GM21737 (cell line): ENCODE data around the gene TBC1D20.

ENCODE experiments used
- ATAC-seq: cut with Tn5 transposase; IDR thresholded peaks from one replicate; pipeline ENCODE4 v1.9.1; 2021; ENCODE audit warnings: mild to moderate bottlenecking, moderate library complexity; ENCODE audit not compliant: unreplicated experiment

Gene TBC1D20

DNA sequence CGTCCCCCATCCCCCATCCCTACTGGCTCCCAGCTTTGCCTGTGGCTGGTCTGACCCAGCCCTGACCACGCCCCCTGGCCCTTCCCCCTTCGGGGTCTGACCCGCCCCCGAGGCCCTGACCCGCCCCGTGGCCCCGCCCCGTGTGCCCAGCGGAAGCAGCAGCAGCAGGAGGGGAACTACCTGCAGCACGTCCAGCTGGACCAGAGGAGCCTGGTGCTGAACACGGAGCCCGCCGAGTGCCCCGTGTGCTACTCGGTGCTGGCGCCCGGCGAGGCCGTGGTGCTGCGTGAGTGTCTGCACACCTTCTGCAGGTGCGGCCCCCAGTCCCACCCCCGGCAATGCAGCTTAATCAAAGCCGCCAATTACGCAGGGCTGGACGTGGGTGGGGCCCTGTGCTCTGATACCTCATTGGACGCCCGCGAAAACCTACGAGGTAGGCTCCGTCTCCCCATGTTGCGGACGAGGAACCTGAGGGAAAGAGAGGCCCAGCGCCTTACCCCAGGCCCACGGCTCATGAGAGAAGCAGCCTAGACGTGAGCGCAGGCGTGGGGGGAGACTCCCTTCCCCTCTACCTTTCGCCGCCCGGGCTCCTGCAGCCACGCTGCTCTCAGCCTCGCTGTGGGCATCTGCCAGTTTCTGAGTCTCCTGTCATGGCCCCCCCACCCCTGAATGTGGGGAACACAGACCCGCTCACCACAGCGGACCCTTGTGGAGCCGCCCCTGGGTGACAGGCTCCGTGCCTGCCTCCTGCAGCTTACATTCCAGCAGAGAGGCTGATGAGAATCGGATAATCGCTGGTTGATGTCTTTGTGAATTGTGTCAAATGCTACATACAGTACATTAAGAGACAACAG lies 41.4 kb downstream of the TBC1D20 start:
- ATAC-seq, result no peak

GRCh38 chr20:420166-420620 lies 42.1 kb downstream of the TBC1D20 start:
- no peak for ATAC-seq

DNA sequence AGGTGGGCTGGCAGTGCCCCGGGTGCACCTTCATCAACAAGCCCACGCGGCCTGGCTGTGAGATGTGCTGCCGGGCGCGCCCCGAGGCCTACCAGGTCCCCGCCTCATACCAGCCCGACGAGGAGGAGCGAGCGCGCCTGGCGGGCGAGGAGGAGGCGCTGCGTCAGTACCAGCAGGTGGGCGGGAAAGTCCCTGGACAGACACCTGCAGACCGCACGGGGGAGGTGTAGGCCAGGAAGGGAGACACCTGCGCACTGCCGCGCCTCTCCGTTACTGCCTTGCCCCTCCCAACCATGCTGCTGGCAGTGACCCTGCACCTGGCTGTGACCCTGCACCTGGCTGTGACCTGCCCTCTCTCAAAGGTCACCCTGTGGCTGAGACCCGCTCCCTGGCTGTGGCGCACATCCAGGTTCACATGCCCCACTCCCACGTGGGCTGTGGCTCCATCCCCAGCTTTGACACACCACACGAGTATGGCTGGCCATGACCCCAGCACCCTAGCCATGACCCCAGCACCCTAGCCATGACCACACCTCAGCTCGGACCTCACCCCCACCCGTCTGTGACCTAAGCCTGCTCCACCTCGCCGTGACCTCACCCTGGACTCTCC lies 42.7 kb downstream of the TBC1D20 start:
- ATAC-seq, result no peak

- ATAC-seq, result no peak
Measured at GRCh38 chr20:418858-419365, 43.4 kb downstream of the TBC1D20 start.

- ATAC-seq, result no peak
Measured at GRCh38 chr20:417801-418342, 44.5 kb downstream of the TBC1D20 start.

DNA sequence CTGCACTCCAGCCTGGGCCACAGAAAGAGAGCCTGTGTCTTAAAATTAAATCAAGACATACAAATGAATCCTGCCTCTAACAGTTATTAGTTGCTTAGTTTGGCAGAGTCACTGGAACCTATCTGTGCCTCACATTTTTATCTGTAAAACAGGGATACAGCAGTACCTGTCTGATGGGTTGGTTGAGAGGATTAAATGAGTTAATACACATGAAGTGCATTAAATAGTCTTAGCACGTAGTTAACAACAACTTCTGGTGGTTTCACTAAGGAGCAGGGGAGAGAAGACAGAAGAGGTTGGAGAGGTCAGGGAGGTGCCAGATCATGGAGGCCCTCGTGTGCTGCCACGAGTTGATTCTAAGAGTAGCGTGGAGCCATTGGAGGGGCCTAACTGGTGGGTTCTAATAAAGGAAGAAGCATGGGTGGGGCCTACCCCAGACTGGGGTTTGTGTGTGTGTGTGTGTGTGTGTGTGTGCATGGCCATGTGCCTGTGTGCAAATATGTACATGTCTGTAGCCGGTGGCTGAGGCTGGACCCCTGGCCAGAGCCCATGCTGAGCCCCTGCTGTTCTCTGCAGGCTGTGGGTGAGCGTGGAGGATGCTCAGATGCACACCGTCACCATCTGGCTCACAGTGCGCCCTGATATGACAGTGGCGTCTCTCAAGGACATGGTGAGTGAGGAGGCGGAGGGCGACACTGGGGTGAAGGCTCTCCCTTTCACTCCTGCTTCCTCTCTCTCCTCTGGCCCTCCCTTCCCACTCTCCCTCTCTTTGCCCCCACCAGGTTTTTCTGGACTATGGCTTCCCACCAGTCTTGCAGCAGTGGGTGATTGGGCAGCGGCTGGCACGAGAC lies 45.2 kb downstream of the TBC1D20 start:
- no peak for ATAC-seq

DNA sequence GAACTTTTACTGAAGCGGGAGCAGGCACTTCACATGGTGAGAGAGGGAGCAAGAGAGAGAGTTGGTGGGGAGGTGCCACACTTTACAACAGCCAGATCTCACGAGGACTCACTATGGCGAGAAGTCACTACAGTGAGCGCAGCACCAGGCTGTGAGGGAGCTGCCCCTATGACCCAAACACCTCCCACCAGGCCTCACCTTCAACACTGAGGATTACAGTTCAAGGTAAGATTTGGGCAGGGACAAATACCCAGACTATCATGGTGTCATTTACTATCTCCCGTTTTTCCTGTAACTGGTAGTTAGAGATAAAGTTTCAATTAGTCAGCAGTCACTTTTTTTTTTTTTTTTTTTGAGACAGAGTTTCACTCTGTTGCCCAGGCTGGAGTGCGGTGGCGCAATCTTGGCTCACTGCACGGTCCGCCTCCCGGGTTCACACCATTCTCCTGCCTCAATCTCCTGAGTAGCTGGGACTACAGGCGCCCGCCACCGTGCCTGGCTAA lies 46.5 kb downstream of the TBC1D20 start:
- no peak for ATAC-seq

DNA sequence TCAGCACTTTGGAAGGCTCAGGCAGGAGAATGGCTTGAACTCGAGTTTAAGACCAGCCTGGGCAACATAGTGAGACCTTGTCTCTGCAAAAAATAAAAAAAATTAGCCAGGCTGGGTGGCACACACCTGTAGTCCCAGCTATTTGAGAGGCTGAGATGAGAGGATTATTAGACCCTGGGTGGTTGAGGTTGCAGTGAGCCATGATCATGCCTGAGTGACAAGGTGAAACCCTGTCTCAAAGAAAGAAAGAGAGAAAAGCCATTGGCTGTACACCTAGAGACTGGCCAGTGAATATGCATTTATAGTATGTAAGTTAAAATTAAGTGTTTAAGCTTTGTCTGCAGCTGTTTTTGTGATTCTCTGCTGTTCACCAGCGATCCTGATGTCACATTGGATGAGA lies 48.2 kb downstream of the TBC1D20 start:
- ATAC-seq, result no peak

- ATAC-seq, result no peak
Measured at GRCh38 chr20:412081-412480, 50.3 kb downstream of the TBC1D20 start.

DNA sequence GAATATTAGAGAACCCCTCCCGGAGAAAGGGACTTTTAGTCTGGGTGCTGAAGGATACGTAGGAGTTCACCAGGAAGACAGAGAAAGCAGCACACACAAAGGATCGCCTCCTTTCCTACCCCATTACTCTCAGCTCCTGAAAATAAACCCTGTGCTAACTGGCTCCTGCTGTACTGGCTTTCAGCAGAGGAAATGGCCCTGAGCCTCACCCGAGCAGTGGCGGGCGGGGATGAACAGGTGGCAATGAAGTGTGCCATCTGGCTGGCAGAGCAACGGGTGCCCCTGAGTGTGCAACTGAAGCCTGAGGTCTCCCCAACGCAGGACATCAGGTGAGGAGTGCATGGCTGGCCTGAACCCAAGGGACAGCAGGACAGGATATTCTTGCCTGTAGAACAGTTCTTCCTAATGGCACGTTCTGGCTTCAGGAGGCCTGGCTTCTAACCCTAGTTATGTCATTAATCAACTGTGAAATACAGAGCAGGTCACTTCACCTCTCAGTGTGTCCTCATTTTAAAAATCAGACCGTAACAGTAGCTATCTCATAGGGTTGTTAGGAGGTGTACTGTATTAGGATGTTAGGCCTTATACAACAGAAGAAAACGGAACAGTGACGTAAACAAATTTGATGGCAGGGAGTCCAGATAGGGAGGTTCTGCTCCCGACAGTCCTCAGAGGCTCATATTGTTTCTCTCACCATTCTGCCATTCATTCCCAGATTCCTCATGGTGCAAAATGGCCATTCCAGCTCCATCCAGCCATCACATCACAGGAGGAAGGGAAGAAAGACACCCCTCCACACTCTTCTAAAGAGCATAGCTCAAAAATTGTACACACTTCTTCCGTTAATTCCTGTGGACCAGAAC lies 52.4 kb downstream of the TBC1D20 start:
- ATAC-seq, result no peak

DNA sequence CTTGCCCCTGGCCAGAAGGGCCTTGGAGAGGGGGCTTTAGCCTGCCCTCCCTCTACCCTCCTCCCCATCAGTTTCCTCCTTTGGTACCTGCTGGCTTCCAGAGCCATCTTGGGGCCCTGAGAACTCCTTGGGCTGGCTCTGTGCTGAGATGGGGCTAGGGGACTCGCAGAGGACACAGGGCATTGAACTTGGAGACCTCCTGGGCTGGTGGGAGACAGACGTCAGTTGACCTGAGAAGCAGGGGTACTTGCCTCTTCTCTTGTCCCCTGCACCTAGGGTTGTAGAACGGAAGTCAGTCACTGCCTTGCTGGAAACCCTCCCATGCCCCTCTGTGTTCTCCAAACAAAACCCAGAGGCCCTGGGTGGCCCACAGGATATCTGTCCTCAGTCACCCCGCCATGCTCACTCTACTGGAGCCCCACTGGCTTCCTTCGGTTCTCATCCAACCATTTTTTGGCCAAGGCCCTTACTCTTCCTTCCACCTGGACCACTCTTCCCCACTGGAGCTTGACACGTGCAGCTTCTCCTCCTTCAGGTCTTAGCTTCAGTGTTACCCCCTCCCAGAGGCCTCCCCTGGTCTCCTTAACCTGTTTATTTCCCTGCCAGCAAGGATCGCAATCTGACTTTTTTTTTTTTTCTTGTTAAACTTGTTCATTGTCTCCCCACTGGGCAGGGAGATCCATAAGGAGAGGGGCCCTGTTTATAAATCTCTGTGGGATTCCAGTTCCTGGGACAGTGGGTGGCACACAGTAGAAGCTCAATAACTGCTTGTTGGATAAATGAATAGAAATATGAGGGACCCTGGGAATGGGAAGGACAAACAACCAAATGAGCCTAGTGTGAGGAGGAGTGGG lies 53.3 kb downstream of the TBC1D20 start:
- peak; percentile 17 for ATAC-seq

- ATAC-seq, result peak; percentile 65
Measured at GRCh38 chr20:407953-408842, 54.1 kb downstream of the TBC1D20 start, which contains the start of gene RBCK1. TSS of gene RBCK1 (plus strand) at chr20:408299. CDS start at chr20:408758, 459 bp downstream.

DNA sequence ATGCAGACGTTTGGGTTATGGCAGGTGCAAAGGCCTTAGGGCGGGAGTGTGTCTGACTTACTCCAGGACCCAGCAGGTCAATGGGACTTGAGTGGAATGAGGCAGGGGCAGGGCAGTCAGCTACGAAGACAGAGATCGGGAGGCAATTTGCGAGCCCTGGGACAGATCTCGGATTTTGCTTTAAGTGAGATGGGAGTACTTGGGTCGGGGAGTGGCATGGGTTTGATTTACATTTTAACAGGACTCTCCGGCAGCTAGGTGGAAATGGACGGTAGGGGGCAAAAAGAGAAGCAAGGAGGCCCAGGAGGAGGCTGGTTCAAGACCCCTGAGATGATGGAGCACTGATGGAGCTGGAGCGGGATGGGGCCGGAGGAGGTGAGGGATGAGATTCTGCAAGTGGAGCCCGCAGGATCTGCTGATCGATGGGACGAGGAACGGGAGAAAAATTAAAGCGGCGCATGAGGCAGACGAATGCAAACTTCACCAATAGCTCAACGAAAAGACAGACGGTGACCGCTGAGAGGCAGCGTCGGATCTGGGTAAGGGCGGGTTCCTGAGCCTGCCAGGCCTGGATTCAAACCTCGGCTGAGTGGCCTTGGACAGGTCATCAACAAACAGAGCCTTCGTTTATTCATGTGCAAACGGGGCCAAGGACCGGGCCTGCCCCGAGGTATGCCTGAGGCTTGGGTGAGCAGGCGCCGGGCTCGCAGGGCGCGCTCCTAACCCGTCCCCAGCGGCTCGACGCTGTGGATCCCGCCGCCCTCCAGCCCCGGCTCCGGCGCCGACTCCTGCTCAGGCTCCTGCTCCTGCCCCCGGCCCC lies 55.0 kb downstream of the TBC1D20 start:
- peak; percentile 60 for ATAC-seq

GRCh38 chr20:406200-407132 lies 55.9 kb downstream of the TBC1D20 start:
- no peak for ATAC-seq

DNA sequence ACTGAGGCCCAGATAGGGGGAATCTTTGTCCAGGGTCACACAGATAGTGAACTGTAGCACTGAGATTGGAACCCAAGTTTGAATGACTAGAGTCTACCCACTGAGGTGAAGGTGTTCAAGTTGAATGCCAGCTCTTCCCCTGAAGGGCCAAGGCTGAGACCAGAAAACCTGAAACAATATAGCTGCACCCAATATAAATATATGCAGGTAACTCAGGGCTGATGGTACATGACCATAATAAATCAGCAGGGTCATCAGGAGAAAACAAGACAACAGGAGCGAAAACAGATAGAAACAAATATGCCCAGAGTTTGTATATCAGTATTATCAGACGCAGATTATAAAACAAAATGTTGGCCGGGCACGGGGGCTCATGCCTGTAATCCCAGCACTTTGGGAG lies 58.2 kb downstream of the TBC1D20 start:
- no peak for ATAC-seq

- no peak for ATAC-seq
Measured at GRCh38 chr20:403582-403957, 58.8 kb downstream of the TBC1D20 start.
